22Rv1 (cell line): ENCODE results near the gene OR6F1.
A peak's percentile ranks its signal among the peaks of the same experiment; 100 is the strongest.

Experiments used
- ZFX ChIP-seq: fragments of 450-650 bp; IDR thresholded peaks from 2 replicates; pipeline ENCODE4 v1.6.1; 2017; ENCODE audit warnings: antibody characterized with exemption, borderline replicate concordance
- TF ChIP-seq, protein P1 (sequence below): fragments of 450-650 bp; IDR thresholded peaks from 2 replicates; pipeline ENCODE4 v1.5.1; 2017; ENCODE audit warnings: mild to moderate bottlenecking

DNA sequence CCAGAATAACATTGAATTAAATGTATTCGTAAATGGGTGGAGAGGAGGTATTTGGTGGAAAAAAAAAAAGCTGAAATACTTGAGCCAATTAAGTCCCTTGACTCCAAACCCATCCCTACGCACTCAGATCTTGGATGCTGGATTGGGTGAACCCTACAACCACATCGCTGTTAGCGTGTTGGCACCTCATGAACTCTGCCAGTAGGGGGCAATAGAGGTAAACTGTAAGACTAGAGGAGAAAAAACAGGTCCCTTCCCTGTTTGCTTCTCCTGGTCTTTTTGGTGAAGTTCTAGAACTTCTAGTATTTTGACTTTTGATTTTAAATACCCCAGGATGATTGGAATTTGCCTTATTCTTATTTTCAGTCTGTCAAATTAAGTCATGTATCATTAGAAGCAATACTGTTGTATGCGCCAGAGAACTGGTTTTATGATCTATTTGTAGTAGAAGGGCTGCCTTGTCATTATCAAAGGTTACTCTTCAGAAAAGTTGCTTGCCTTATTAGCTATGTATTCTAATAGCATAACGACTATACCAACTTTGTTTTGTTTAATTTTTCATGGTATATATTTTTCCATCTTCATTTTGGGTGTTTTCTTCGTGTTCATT, 35.1 kb downstream of the OR6F1 start:
- TF ChIP-seq, protein P1, sequence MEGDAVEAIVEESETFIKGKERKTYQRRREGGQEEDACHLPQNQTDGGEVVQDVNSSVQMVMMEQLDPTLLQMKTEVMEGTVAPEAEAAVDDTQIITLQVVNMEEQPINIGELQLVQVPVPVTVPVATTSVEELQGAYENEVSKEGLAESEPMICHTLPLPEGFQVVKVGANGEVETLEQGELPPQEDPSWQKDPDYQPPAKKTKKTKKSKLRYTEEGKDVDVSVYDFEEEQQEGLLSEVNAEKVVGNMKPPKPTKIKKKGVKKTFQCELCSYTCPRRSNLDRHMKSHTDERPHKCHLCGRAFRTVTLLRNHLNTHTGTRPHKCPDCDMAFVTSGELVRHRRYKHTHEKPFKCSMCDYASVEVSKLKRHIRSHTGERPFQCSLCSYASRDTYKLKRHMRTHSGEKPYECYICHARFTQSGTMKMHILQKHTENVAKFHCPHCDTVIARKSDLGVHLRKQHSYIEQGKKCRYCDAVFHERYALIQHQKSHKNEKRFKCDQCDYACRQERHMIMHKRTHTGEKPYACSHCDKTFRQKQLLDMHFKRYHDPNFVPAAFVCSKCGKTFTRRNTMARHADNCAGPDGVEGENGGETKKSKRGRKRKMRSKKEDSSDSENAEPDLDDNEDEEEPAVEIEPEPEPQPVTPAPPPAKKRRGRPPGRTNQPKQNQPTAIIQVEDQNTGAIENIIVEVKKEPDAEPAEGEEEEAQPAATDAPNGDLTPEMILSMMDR = peak; percentile 95
- TF ChIP-seq ZFX = no peak
